Vagina (tissue), 2 donors: Measurements from ENCODE around the gene EMC8.

Source experiments
- CTCF ChIP-seq, 3 experiments: fragments of 450-650 bp in 2 of 3; fragments of 200-600 bp in 1 of 3; sonication (generic) in 1 of 3; IDR thresholded peaks; one replicate each; pipeline ENCODE4 v1.5.1; 2017 to 2019; ENCODE audit warnings: antibody characterized with exemption in 3 of 3, mild to moderate bottlenecking in 2 of 3, moderate library complexity in 2 of 3
- POLR2A ChIP-seq, 2 donors: fragments of 450-650 bp; IDR thresholded peaks; one replicate each; pipeline ENCODE4 v1.6.1; 2017; ENCODE audit warnings: antibody characterized with exemption in 2 of 2, mild to moderate bottlenecking in 2 of 2, moderate library complexity in 2 of 2
- POLR2AphosphoS5 ChIP-seq, 2 donors: sonication (generic); formaldehyde crosslinking; IDR thresholded peaks; one replicate each; pipeline ENCODE4 v1.9.0; 2017; ENCODE audit warnings: antibody characterized with exemption in 2 of 2, mild to moderate bottlenecking in 2 of 2, low read depth in 1 of 2; ENCODE audit not compliant: insufficient read depth in 1 of 2

GRCh38 chr16:85738923-85739715 lies 60.2 kb downstream of the EMC8 start:
- TF ChIP-seq CTCF (IDR thresholded peaks at IDR 0.05) (no peak), POLR2A (IDR thresholded peaks at IDR 0.05) (no peak), POLR2AphosphoS5 (IDR thresholded peaks at IDR 0.05; ENCODE audit: insufficient read depth in 1 of 2, low read depth in 1 of 2) (no peak)
